Measurements from ENCODE around the gene ARID2.

ARID2 gene

DNA sequence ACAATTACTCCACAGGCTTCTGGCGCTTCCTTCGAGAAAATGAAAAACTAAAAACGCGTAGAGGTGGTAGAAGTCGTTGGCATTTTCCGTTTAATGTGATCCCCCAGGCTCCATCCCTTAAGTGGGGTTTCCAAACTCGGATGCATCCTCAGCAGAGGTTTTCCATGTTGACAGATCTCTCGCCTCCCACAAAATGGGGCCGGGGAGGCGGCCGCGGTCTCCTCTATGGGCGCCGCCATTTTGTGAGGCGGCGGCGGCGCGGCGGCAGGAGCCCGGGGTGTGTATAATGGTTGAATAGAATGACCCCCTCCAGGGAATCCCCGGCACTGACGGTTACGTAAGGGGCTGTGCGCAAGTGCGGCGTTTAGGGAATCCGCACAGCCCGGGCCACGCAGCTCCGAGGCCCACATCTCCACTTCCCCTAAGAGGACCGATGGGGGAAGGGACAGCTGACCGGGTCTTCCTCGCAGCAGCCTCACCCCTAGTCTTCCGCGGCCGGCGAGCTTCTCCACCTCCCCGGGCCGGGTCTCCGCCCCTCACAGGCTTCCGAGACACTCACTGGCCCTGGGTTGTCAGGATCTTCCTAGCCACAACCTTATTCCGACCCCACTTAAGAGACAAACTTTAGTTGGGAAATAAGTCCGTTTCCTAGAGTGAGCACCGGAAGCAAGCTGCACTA, 2.1 kb upstream of the ARID2 start:
- peak overlapping the region; percentile 82 for H3K4me3 ChIP-seq (ENCODE audit: low read depth, low read length)
- TF ChIP-seq CTCF (IDR thresholded peaks at IDR 0.05; ENCODE audit: low read depth, low read length), result no peak

- TF ChIP-seq CTCF (IDR thresholded peaks at IDR 0.05; ENCODE audit: low read depth, low read length), result no peak
- peak overlapping the region; percentile 82 for H3K4me3 ChIP-seq (ENCODE audit: low read depth, low read length)
Observed at GRCh38 chr12:45727980-45728629, 1.4 kb upstream of the ARID2 start.

DNA sequence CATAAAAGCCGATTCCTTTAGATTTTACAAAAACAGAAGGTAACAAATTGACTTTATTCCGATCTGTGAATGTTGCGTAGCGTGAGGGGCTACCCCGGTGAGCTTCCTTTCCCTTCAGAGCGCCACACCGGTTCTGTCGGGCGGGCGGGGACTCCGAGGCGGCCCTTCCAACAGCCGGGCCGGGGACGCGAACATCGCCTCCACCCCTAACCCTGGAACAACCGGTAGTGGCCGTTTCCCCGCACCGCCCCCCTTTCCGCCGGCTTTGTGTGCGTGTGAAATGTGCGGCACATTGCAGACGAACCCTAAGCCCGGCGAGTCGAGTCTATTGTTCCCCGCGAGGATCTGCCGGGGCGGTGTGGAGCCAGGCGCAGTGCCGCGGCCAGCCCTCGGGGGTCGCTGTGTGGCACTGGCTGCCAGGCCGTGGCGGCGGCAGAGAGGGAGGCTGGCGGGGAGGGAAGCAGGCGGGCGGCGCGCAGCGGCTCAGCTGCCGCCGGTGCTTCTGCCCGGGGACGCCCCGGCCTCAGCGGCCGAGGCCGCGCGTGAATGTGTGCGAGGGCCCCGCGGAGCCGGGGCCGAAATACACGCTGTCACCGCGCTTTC, 775 bp upstream of the ARID2 start:
- H3K4me3 ChIP-seq (ENCODE audit: low read depth, low read length), result peak overlapping the region; percentile 82
- TF ChIP-seq CTCF (IDR thresholded peaks at IDR 0.05; ENCODE audit: low read depth, low read length), result peak; percentile 91

DNA sequence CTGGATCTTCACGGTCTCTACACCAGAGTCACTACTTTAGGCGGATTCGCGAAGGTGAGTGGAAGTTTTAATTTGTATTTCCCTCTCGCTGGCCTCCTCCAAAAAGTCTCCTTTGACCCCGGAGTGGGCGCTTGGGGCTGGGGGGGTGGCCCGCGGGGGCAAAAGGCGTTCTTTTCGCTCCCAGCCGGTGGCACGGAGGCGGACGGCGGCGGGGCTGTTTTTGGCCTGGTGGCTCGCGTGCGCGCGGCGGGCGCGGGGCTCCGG, 510 bp downstream of the ARID2 start:
- H3K4me3 ChIP-seq (ENCODE audit: low read depth, low read length), result peak overlapping the region; percentile 82

DNA sequence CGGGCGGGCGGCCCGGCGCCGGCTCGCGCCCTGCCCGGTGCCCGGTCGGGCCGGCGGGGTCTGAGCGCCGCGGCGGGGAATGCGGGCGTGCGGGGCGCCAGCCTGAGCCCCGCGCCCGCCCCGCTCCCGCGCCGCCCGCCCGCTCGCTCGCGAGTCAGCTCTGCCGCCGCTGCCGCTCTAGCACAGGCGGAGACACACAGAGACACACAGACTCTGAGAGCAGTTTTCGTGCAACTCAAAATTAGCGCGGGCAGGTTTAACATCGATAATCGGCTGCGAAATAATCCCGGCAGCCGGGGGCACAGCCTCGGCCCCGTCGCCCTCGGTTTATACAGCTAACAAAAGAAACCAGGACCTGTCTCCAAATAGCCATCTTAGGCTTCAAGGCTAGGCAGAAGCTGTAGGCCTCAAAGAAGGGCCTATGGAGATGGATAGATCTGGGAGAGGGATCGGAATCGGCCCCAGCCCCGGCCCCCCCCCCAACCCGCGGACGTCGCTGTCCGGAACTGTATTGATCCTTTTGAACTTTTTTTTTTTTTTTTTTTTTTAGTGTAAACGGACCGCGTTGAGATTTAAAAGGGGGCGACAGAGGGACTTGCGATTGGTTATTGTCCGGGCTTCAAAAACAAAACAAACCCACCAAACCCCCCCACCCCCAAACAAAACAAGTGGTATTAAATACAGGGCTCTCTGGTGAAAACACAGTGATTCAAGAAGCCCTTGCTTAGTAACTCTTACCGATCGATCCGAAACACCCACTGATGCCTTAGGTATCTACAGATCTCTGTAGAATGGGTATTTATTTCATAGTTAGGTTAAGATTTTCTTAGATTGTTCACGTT, 1.1 kb downstream of the ARID2 start:
- H3K4me3 ChIP-seq (ENCODE audit: low read depth, low read length), result peak overlapping the region; percentile 82
- no peak for TF ChIP-seq CTCF (IDR thresholded peaks at IDR 0.05; ENCODE audit: low read depth, low read length)

More for the DNA sequence above, 510 bp downstream of the ARID2 start:
- no peak for TF ChIP-seq CTCF (IDR thresholded peaks at IDR 0.05; ENCODE audit: low read depth, low read length)

DNA sequence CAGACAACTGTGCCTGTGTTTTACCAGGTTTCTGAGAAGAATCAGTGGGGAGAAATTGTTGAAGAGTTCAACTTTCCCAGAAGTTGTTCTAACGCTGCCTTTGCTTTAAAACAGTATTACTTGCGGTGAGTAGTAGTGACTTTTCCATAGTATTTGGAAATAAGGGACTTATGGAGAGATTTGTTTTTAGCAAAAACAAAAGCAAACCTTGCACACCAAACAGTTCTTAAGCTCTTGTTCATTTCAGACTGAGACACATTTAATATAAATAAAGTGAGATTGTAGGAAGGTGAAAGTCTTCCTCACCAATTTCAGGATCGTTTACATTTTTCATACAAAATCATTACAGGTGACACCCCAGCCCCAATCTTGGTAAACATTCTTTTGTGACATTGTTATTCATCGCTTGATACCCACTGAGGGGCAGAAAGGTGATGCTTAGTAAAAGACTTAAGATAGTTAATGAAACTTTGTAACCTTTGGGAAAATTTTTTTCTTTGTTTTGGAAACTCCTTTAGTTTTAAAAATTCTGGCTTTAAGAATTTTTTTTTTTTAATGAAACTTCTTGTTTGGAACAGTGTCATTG, 1.8 kb downstream of the ARID2 start:
- H3K4me3 ChIP-seq (ENCODE audit: low read depth, low read length), result peak overlapping the region; percentile 73
- no peak for TF ChIP-seq CTCF (IDR thresholded peaks at IDR 0.05; ENCODE audit: low read depth, low read length)
